Esophagus squamous epithelium (tissue), 4 donors: Measurements from ENCODE around the gene SMARCC2.

Source experiments
- CTCF ChIP-seq, 6 experiments: fragments of 450-650 bp in 4 of 6; fragments of 200-600 bp in 2 of 6; sonication (generic) in 2 of 6; IDR thresholded peaks; one replicate each; pipeline ENCODE4 v1.5.1; 2016 to 2019; ENCODE audit warnings: antibody characterized with exemption in 6 of 6, mild to moderate bottlenecking in 4 of 6, moderate library complexity in 4 of 6
- POLR2A ChIP-seq, 4 donors: fragments of 450-650 bp; IDR thresholded peaks; one replicate each; pipeline ENCODE4 v1.6.1; 2017; ENCODE audit warnings: antibody characterized with exemption in 4 of 4, mild to moderate bottlenecking in 4 of 4, moderate library complexity in 3 of 4

- TF ChIP-seq CTCF (IDR thresholded peaks at IDR 0.05) (no peak), POLR2A (IDR thresholded peaks at IDR 0.05) (no peak)
Measured at GRCh38 chr12:56163533-56164344, 25.5 kb downstream of the SMARCC2 start.
